ENCODE data around the gene PCSK7.

The PCSK7 gene

GRCh38 chr11:117230286-117230961, 1.4 kb downstream of the PCSK7 start:
- DNase-seq, result peak; percentile 77 to 78

GRCh38 chr11:117229931-117230285, 2.0 kb downstream of the PCSK7 start:
- no peak for DNase-seq

GRCh38 chr11:117229411-117229810, 2.5 kb downstream of the PCSK7 start:
- DNase-seq, result no peak

GRCh38 chr11:117228091-117228490, 3.8 kb downstream of the PCSK7 start:
- no peak for DNase-seq

GRCh38 chr11:117226388-117227385, 5.2 kb downstream of the PCSK7 start:
- peak; percentile 41 to 44 for DNase-seq

- DNase-seq, result no peak
These were observed 6.2 kb downstream of the PCSK7 start for GRCh38 chr11:117225553-117226170.

GRCh38 chr11:117223741-117224689, 7.9 kb downstream of the PCSK7 start:
- DNase-seq, result no peak

- DNase-seq, result no peak
These were observed 8.7 kb downstream of the PCSK7 start for GRCh38 chr11:117222991-117223740.

- no peak for DNase-seq
These were observed 9.9 kb downstream of the PCSK7 start for GRCh38 chr11:117221775-117222517.

GRCh38 chr11:117220999-117221774, 10.7 kb downstream of the PCSK7 start:
- no peak for DNase-seq

- no peak for DNase-seq
These were observed 11.3 kb downstream of the PCSK7 start for GRCh38 chr11:117220568-117220967.

GRCh38 chr11:117219995-117220394, 11.9 kb downstream of the PCSK7 start:
- no peak for DNase-seq

- no peak for DNase-seq
These were observed 12.4 kb downstream of the PCSK7 start for GRCh38 chr11:117219455-117219854.

GRCh38 chr11:117219001-117219400, 12.9 kb downstream of the PCSK7 start:
- no peak for DNase-seq

- DNase-seq, result no peak
These were observed 13.5 kb downstream of the PCSK7 start for GRCh38 chr11:117218133-117218915.

GRCh38 chr11:117217141-117218084, 14.5 kb downstream of the PCSK7 start:
- no peak for DNase-seq

GRCh38 chr11:117214404-117215110, 17.3 kb downstream of the PCSK7 start:
- DNase-seq, result no peak
